GM18867 (cell line): ENCODE data around the gene IL17RB.

Experiments used
- ATAC-seq: cut with Tn5 transposase; IDR thresholded peaks from one replicate; pipeline ENCODE4 v1.9.1; 2021; ENCODE audit warnings: mild to moderate bottlenecking, moderate library complexity; ENCODE audit not compliant: unreplicated experiment

Gene IL17RB

DNA sequence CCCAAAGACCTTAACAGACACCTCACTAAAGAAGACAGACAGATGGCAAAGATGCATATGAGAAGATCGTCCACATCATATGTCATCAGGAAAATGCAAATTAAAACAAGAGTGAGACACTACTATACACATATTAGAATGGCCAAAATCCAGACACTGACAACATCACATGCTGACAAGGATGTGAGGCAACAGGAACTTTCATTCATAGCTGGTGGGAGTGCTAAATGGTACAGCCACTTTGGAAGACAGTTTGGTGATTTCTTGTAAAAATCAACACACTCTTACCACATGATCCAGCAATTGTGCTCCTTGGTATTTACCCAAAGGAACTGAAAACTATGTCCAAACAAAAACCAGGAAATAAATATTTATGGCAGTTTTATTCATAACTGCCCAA lies 17.8 kb upstream of the IL17RB start:
- ATAC-seq = no peak

- no peak for ATAC-seq
These were observed 16.8 kb upstream of the IL17RB start for GRCh38 chr3:53829605-53830004.

DNA sequence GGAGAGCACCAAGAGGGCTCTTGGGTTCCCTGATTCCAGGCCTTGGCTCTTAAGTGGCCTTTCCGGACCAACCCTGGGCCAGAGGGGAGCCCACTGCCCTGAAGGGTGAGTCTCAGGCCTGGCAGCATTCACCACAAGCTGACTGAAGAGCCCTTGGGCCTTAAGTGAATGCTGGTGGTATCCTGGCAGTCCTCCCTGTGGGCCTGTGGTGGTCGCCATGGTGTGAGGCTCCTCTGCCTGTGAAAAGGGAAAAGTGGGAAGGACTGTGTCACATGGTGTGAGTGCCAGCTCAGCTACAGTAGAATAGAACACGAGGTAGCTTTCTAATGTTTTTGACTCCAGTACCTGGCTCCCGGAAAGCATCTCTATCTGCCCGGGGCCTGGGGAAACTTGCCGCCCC lies 15.4 kb upstream of the IL17RB start:
- ATAC-seq = no peak

GRCh38 chr3:53833053-53833645 lies 13.2 kb upstream of the IL17RB start:
- ATAC-seq = no peak

GRCh38 chr3:53833700-53834099 lies 12.7 kb upstream of the IL17RB start:
- no peak for ATAC-seq

DNA sequence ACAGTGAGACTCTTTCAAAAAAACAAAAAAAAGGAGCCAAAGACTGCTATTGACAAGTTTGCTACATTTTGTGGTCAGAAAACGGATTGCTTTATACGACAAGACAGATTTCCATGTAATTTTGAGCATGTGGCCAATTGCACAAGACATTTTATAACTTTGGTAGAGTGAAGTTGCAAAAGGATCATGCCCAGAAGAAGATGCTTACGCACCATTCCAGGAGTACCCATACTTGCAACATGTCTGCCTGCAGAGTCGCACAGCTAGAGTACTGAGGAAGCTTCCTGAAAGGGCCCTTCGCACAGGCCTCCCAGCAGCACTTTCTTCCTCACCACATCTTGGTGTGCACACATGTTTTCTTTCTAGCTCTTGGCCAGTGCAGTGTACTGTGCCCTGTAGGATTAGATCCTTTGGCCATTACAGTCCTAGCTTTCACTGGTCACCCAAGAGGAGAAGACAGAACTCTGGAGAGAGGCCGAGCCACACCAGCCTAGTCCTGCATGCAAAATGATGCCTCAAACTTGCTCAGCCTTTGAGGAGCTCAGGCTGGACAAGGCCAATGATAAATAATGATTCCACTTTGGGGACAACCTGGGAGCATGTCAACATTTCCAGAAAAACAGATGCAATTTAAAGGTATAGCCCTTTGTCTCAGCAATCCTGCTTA lies 11.8 kb upstream of the IL17RB start:
- no peak for ATAC-seq

- ATAC-seq = no peak
These were observed 11.1 kb upstream of the IL17RB start for GRCh38 chr3:53835257-53835656.

GRCh38 chr3:53836084-53836872 lies 10.1 kb upstream of the IL17RB start:
- ATAC-seq = no peak

DNA sequence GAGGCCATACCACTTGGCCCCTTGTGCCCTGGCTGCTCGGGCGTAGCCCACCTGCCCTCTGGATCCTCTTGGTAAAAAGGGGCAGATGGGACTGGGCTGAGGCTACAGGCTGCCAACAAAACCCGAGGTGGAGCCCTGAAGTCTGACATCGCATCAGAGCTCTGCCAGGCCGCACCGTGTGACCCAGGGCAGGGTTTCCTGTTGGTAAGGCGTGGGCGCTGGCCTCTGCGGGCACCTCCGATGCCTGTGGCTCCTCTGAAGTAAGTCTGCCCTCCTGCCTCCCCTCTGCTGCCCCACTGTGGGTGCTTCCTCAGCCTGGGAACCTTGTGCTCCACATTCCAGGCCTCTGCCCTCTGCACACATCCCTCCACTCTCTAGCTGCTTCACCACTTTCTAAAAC lies 9.0 kb upstream of the IL17RB start:
- no peak for ATAC-seq

- ATAC-seq = no peak
These were observed 5.1 kb upstream of the IL17RB start for GRCh38 chr3:53841296-53841695.

GRCh38 chr3:53842436-53843194 lies 3.8 kb upstream of the IL17RB start:
- ATAC-seq = no peak

- ATAC-seq = peak; percentile 46
These were observed 2.9 kb upstream of the IL17RB start for GRCh38 chr3:53843195-53844177.

- no peak for ATAC-seq
These were observed 1.9 kb upstream of the IL17RB start for GRCh38 chr3:53844262-53845102.

DNA sequence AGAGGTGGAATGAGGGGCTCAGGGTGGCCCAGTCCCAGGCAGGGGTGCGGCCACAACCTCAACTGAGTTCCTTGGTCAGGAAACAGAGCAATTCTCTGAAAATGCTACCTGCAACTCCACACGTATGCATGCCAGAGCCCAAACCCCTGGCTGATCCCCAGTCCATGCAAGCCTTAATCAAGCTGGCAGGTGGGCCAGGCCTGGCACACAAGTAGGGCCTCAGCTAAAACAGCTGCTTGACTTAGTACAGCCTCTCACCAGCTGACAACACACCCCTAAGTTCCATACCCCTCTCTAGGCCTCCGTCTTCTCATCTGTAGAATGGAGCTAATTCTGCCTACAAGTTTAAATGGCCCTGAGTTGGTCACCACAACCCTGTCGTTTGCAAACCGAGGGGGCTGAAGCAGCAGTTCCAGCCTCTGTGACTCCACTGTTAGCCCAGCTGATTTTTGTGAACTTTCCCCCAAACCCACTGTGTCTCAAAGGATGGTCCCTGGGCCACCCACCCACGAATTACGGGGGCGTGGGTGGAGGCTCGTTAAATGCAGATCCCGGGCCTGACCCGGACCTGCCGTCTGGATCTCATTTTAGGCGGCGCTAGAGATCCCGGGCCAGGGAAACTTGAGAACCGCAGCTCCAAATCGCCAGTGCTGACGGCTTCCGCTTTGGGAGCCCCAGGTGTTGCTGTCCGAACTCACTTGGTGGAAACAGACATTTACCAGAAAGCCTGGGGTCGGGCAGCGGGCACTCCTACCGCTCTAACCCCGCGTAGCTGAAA lies 1.1 kb upstream of the IL17RB start:
- ATAC-seq = peak; percentile 9

DNA sequence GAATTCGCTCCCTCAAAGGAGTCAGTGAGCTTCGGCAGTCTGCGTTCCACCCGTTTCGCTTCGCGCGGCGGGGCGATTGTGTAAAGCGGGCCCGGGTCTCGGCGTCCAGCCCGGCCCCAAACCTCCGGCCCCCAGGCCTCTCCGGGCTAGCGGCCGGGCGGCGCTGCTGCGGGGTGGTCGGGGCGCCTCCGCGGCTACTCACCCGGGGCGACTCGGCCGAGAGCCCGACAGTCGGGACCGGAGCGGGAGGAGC lies 561 bp upstream of the IL17RB start:
- ATAC-seq = no peak

DNA sequence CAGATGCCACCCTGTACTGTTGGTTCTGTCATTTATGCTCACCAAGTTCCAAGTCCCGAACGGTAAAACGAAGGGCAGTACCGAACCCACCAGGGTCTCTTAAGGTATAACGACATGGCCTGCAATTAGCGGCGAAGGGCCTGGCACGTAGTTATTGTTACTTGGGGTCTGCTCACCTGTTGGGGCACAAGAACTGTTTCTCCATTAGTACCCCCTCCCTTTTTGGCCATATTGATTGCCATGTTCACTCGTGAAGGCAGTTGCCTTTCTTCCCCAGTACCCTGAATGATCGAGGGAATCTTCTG lies 435 bp downstream of the IL17RB start:
- ATAC-seq = no peak

DNA sequence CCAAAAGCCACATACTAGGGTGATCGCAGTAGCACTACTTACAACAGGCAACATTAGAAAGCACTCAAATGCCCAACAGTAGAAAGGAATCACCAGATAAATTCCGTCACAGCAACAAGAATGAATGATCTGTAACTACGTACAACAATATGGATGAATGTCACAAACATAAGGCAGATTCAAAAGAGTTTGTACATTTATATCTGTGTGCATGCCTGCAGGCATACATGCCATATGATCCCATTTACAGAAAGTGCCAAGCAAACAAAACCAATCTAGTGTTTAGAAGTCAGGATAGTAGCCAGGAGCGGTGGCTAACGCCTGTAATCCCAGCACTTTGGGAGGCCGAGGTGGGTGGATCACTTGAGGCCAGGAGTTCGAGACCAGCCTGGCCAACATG lies 3.5 kb downstream of the IL17RB start:
- no peak for ATAC-seq

DNA sequence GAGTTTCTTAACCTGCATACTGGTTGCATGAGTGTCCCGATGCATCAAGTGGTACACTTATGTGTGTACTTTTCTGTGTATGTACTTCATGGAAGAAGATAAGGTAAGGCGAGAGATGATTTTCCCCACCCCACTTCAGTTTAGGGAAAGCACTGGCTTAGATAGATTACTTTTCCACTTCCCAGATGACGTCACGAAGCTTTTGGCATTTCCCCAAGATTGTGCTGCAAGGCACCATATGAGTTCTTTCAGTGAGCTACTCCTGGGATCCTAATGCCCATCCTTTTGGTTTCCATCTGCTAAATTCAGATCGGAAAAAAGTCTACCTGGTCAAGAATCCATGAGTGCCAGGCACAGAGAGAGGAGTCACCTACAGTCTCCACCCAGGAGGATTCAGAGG lies 4.5 kb downstream of the IL17RB start:
- no peak for ATAC-seq

DNA sequence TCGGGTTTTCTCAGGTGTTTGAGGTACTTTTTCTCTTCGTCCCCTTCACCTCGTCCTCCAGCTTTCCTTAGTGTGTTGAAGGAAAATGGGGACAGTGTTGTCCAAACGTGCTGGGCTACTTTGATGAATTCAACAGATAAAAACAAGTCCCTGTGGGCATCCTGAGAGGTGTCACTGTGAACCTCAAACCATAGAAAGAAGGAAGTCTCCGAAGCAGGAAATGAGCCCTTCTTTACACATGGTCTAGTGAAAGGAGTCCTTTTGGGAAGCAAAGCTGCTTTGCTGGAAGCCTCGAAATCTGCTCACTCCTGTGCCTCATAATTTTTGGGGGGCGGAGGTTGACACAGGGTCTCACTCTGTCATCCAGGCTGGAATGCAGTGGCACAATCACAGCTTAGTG lies 10.6 kb downstream of the IL17RB start:
- no peak for ATAC-seq
